Sciatic nerve (tissue), 2 donors: Measurements from ENCODE around the gene ZNF423. TPM values are rescaled to one million over a fixed set of nuclear protein-coding genes. Genes with fewer than 3 reads are reported as not detected.

Source experiments
- ATAC-seq: fragments of 200-7000 bp; cut with Tn5 transposase; one replicate; pipeline ENCODE4 v1.9.1; 2020; ENCODE audit warnings: mild to moderate bottlenecking, moderate library complexity
- DNase-seq: peaks from one replicate; pipeline ENCODE4 v3.0.0-alpha.2; 2020; ENCODE audit warnings: low spot score
- intact Hi-C: fragments of 100-400 bp; cut with DNase I; formaldehyde crosslinking; loops from one replicate; pipeline ENCODE4 v1.14.2; 2022
- total RNA-seq: library from RNA; stranded (reverse); fragmentation: NEBNext Ultra II Directional; extraction: Animal tissue kit (Norgen Biotek cat#: 25700); gene quantifications from one replicate; pipeline ENCODE4 v1.2.1, GENCODE V29; 2021
- donor health status: DM: no; HTN: no; CAD: no.
- donor health status: DM: no; HTN: no; CAD: no.

The ZNF423 gene
- total RNA-seq, 1 donor from 2014 or later: 25.3 TPM

DNA sequence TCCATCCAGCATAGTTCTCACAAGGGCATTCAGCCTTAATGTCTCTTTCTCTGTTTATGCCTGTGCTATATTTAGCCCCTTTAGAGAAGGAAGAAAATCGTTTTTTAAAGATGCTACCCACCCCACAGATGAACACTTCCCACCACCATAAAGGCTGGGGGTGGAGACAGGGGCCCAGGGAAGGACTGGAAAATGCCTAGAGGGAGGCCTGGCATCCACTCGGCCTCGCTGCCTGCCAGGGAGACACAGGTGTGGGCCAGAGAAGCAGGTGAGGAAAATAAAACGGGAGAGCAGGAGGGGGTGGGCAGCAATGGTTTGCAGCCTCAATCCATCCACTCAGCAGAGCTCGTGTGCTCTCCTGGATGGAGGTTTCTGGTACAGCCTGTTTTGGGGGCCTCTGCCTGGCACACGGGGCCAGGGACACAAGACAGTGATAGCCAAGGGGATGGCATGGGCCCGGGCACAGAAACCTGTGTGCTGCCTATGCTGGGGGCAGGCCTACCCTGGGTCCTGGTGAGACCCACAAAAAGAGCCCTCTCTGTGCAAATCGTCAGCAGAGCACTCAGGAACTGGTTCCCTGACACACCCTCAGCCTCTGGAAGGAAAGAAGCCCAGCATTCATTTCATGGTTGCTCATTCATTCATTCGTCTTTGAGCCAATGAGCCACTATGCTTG lies 360.9 kb downstream of the ZNF423 start:
- DNase-seq: peak; percentile 33
- ATAC-seq: no peak

GRCh38 chr16:49494474-49494873 lies 361.4 kb downstream of the ZNF423 start:
- DNase-seq: peak; percentile 38
- no peak for ATAC-seq
- intact Hi-C loops: no loop called here

More for the DNA sequence above, 360.9 kb downstream of the ZNF423 start:
- intact Hi-C loops: no loop called here

DNA sequence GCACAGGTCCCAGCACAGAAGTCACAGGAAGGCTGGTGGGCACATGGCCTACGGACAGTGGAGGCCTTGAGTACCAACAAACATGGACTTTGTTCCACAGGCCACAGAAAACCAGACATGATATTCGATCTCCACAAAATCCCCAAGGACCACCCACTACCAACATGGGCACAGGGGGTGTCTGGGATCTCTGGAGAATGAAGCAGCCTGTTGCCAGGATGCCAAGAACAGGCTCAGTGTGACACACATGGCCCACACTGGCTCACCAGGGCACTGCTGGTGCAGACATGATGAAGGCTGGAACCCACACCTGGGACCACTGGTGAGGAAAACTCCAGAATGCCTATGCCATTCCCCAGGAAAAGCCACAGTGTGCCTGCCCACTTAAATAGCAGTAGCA lies 362.1 kb downstream of the ZNF423 start:
- DNase-seq (peak; percentile 31), ATAC-seq (no peak)
- intact Hi-C loops: no loop called here

- ATAC-seq (peak; percentile 7), DNase-seq (peak; percentile 45)
- intact Hi-C loops: no loop called here
These were observed 362.9 kb downstream of the ZNF423 start for GRCh38 chr16:49492896-49493626.

GRCh38 chr16:49491771-49492761 lies 363.8 kb downstream of the ZNF423 start:
- peak; percentile 69 for DNase-seq
- intact Hi-C loops: no loop called here
- ATAC-seq: peak; percentile 84

DNA sequence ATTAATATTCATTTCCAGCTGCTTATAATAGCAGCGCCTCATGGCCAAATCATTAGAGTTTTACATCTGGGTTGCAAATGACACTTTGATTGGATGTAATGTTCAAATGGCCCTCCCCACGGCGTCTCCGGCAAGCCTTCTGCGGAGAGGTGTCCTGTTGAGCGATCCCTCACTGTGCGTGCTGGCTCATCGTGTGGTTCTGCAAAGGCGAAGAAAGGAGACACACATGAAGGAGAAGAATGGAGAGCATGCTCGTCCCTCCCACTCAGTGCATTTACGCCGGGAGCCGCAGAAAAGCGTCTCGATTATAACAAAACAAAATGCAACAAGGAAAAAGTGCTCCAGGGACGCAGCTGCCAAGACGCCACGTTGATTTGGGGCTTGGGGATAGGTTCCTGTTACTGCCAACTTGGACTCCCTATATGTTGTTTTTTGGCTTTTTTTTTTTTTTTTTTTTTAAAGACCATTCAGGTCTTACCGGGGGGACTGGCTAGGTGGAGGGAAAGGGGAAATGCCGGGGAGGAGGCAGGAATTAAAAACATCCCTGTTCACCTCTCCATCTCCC lies 364.7 kb downstream of the ZNF423 start:
- intact Hi-C loops: no loop called here
- ATAC-seq (no peak), DNase-seq (no peak)

GRCh38 chr16:49490321-49490705 lies 365.6 kb downstream of the ZNF423 start:
- intact Hi-C loops: no loop called here
- ATAC-seq (no peak), DNase-seq (no peak)

GRCh38 chr16:49489686-49490320 lies 366.1 kb downstream of the ZNF423 start:
- intact Hi-C loops: no loop called here
- DNase-seq (no peak), ATAC-seq (no peak)

GRCh38 chr16:49488740-49489525 lies 367.0 kb downstream of the ZNF423 start:
- intact Hi-C loops: no loop called here
- DNase-seq (peak; percentile 44), ATAC-seq (no peak)

- intact Hi-C loops: no loop called here
- ATAC-seq (no peak), DNase-seq (peak; percentile 10)
These were observed 367.6 kb downstream of the ZNF423 start for GRCh38 chr16:49488336-49488735.

DNA sequence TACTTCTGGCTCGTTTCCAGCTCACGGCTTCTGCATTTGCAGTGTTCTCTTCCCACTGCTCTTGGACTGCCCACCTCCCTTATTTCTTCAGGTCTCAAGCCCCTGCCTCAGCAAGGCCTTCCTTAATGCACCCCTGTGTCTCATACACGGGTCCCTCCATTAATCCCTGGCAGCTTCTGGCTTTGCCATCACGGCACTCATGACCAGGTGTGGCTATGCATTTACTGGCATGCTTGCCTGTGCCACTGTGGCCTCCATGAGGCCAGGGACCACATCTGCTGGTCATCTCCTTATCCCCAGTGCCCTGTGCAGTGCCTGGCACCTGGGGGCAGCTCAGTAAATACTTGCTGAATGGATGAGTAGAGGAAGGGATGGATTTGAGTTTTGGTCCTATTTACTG lies 368.2 kb downstream of the ZNF423 start:
- no peak for ATAC-seq
- peak; percentile 42 for DNase-seq
- intact Hi-C loops: no loop called here

DNA sequence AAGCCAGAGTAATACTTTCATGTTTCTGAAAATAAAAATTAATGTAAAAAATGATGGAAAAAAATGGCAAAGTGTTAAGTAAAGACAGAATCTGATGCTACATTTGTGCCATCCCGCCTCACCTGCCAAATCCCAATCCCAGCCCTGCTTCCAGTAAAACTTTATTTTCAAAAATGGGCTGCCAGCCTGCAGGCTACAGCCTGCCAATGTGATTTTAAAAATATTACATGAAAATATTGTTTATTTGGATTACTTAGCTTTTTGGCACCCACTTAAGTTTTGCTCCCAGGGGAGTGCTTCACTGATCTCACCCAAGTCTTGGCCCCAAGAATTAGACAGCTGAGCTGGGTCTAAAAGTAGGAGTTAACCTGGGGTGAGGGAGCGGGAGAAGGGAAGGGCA lies 369.5 kb downstream of the ZNF423 start:
- ATAC-seq: no peak
- no peak for DNase-seq
- intact Hi-C loops: no loop called here

GRCh38 chr16:49485663-49486062 lies 370.2 kb downstream of the ZNF423 start:
- DNase-seq: no peak
- intact Hi-C loops: no loop called here
- ATAC-seq: no peak

- intact Hi-C loops: no loop called here
- DNase-seq: peak; percentile 23
- ATAC-seq: no peak
These were observed 371.0 kb downstream of the ZNF423 start for GRCh38 chr16:49484936-49485335.

DNA sequence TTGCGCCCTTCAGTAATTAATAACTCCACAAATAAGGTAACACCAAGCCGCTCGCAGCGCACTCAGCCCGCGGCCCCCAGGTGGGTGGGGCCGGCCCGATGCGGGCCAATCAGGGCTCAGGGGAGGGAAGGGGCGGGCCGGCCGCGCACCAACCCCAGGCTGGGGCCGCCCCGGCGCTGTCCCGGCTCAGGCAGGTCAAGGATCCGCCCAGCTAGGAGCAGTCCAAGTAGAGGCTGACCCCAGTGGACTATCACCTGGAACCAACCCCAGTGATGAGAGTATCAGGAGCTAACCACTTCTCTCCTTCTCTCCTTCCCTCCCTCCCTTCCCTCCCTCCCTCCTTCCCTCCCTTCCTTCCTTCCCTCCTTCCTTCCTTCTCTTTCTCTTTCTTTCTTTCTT lies 371.5 kb downstream of the ZNF423 start:
- intact Hi-C loops: no loop called here
- peak; percentile 83 for DNase-seq
- peak; percentile 99 for ATAC-seq

GRCh38 chr16:49483651-49484450 lies 372.1 kb downstream of the ZNF423 start:
- intact Hi-C loops: no loop called here
- ATAC-seq (peak; percentile 7), DNase-seq (peak; percentile 57)

DNA sequence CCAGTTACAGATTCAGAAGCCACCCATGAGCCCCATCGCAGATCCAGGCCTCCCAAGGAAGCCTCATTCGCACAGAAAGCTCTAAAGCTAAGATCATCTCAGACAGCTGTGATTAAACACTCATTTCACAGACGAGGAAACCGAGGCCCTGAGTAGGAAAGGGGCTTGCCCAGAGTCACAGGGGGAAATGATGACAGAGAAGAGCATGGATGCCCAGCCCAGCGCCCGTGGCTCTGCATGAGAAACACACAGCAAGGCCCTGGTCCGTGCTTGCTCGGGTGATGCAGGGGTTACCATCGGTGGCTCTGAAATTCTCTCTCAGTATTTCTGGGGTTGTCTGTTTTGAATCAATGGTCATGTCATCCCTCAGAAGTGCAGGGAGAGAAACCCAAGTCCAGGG lies 372.7 kb downstream of the ZNF423 start:
- peak; percentile 43 for DNase-seq
- no peak for ATAC-seq
- intact Hi-C loops: no loop called here
